ENCODE results near the gene TWF2. TPM values are rescaled to one million over a fixed set of nuclear protein-coding genes. Genes with fewer than 3 reads are reported as not detected.
A peak's percentile ranks its signal among the peaks of the same experiment; 100 is the strongest.

Gene TWF2
- total and polyA plus RNA-seq, 2 of the 4 experiments (the other 2 are of a cell fraction): 111 to 145 TPM

DNA sequence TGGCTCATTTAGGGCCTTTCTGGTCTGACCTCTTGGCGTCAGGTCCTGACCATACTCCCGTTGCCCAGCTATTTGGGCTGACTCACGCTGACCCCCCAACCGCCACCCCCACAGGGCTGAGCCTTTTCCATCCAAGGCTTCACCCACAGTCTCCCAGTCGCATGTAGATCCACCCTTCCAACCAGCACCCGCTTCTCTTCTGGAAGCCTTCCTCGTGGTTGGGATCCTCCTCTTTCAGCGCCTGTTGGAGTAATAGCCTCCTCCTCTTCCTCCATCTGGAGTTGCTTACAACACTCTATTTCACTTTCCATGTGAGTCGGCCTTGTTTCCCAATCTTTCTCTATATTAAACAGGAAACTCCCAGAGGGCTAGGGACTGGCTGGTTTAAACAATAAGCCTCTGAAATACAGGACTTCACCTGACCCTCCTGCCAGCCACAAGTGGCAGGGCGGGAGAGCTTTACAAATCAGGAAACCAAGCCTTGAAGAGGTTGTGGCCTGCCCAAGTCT, 43.1 kb downstream of the TWF2 start:
- no peak overlapping the region; the same call in 1 of the 2 replicates for H3K56ac ChIP-seq (ENCODE audit: extremely low read depth, insufficient read depth, low read length)
- H3K79me1 ChIP-seq (ENCODE audit: low read depth in 1 of 2, low read length in 2 of 2): peaks cover 12 to 34% of the 10 kb centered on the region in 2 experiments
- in situ Hi-C loops (cut with MboI; ENCODE audit: low sequenced_read_pairs) (no loop called here), dilution Hi-C loops (cut with HindIII; ENCODE audit: low sequenced_read_pairs, unreplicated experiment) (no loop called here), intact Hi-C loops (cut with micrococcal nuclease) (loop anchor here (2.0 to 5.0 kb wide), 3 partner anchors 44 to 253 kb away; partner anchors contain the start of genes PARP3, POC1A and RPL29)
- H3K4me2 ChIP-seq (ENCODE audit: low read depth, low read length): 0 out of 2 replicates have a peak overlapping the region, but pooled peaks have one; percentile 20
- peak overlapping the region; percentile 71 to 84; a peak in 3 of 4 replicates for H4K8ac ChIP-seq (ENCODE audit: low read depth in 2 of 2, low read length in 2 of 2)
- peak overlapping the region; percentile 65 for H2AK9ac ChIP-seq (replicated peaks; ENCODE audit: low read depth, low read length, poor library complexity)
- H2AFZ ChIP-seq (replicated peaks; ENCODE audit: low read length, poor library complexity): peak overlapping the region; percentile 69
- ChIA-PET CTCF (no interaction called here), POLR2A (ENCODE audit: unreplicated experiment) (no interaction called here)
- H3K14ac ChIP-seq (replicated peaks; ENCODE audit: low read depth, low read length): peak overlapping the region; percentile 74
- H2AK5ac ChIP-seq (ENCODE audit: low read depth, low read length): peak overlapping the region; percentile 20; the same call in 1 of the 2 replicates
- DNase-seq (peak; percentile 75), ATAC-seq (ENCODE audit: low read depth) (no peak)
- no peaks in the 10 kb centered on the region for H3K9me3 ChIP-seq (ENCODE audit: control insufficient read depth, insufficient read depth, low read length)
- H2BK15ac ChIP-seq (ENCODE audit: low read depth, low read length): peak overlapping the region; percentile 4; the same call in 1 of the 3 replicates
- peak overlapping the region; percentile 61 for H3K18ac ChIP-seq (ENCODE audit: low read depth, low read length)
- H3K9me1 ChIP-seq (ENCODE audit: insufficient read depth, low read length): peaks cover 33% of the 10 kb centered on the region
- H3K36me3 ChIP-seq (ENCODE audit: control insufficient read depth, insufficient read depth, low read length): peaks cover 5% of the 10 kb centered on the region; the same call in 1 of the 2 replicates
- H4K5ac ChIP-seq (ENCODE audit: low read depth, low read length): peak overlapping the region; percentile 92
- 84% methylated on average over 5 of the region's 10 CpGs; no CpG with 5 or more reads in 1 of the 2 experiments for WGBS, 2 experiments (ENCODE audit: extremely low coverage in 2 of 2, insufficient read length in 1 of 2)
- no peak overlapping the region for H4K91ac ChIP-seq (ENCODE audit: insufficient read depth, low read depth, low read length)
- peak overlapping the region; percentile 58; the same call in 1 of the 2 replicates for H2BK20ac ChIP-seq (ENCODE audit: low read depth, low read length)
- H3K27ac ChIP-seq (ENCODE audit: insufficient read depth, low read length): peak overlapping the region; percentile 73
- no TSS peak for BruUV-seq (replicated peaks)
- H3K27me3 ChIP-seq (ENCODE audit: control insufficient read depth, insufficient read depth, low read length): no peaks in the 10 kb centered on the region
- peaks cover 6% of the 10 kb centered on the region for H4K20me1 ChIP-seq (ENCODE audit: insufficient read depth, low read length)
- H2BK5ac ChIP-seq (ENCODE audit: low read depth, low read length, poor library complexity, severe bottlenecking): peak overlapping the region; percentile 6
- H3K4ac ChIP-seq (ENCODE audit: low read depth, low read length): peak overlapping the region; percentile 84
- TF ChIP-seq BHLHE40 (IDR thresholded peaks at IDR 0.05; ENCODE audit: low read depth, low read length) (no peak), CEBPB (IDR thresholded peaks at IDR 0.05; ENCODE audit: low read depth, low read length) (peak; percentile 68)
- H3K4me3 ChIP-seq (ENCODE audit: insufficient read depth, low read depth, low read length): no peak overlapping the region
- peaks cover 39% of the 10 kb centered on the region for H3K4me1 ChIP-seq (ENCODE audit: control insufficient read depth, insufficient read depth, low read length)
- no peak overlapping the region for H3K9ac ChIP-seq (ENCODE audit: low read depth, low read length)
- 0 out of 2 replicates have a peak overlapping the region, but pooled peaks have one; percentile 24 for H3K23ac ChIP-seq (ENCODE audit: low read depth, low read length)
- H2BK120ac ChIP-seq (ENCODE audit: low read depth, low read length): peak overlapping the region; percentile 64; the same call in 1 of the 2 replicates
